ENCODE measurements around the gene NALCN. TPM values are rescaled to one million over a fixed set of nuclear protein-coding genes. Genes with fewer than 3 reads are reported as not detected.

Gene NALCN
- total and polyA plus RNA-seq, 8 donors, result 0.51 to 5.1 (median 2.0) TPM

DNA sequence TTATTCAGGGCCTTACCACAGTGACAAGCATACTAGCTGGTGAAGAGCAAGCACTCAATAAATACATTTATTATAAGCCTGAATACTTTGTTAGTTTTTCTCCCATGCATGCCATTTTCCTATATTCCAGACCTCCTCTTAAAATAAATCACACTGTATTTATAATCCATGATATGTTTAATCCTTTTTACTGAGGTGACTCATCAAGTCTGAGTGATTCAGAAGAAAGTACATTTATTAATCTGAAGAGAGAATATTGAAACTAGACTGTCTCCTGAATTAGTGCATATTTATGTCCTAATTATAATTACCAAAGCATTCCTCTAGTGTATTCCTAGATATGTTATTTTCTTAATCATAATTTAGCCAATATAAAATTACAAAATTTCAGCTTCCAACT lies 323.3 kb downstream of the NALCN start:
- ATAC-seq, result no peak

DNA sequence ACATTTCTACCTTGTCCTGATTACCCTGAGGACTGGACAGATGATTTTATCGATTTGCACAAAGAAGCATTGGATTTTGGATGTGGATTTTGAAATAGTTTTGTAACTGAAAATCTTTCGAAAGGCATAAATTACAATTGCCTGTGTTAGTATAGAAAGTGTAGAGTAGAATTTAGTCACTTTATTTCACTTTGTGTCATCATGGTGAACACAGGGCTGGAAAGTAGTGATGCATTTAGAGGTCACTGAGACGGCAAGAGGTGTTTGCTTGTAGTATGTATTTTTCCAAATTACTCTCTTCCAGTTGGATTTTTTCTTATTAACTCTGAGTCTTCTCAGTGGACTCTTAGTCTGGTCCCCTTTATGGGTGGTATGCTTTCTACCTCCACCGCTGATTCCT lies 326.0 kb downstream of the NALCN start:
- DNase-seq (no peak), ATAC-seq (no peak), FAIRE-seq (no peak)
- 83 to 87% methylated on average over 4 of the region's 4 CpGs for WGBS, 2 donors
- H3K9me3 ChIP-seq, result no peaks in the 10 kb centered on the region
- no peaks in the 10 kb centered on the region for H3K27me3 ChIP-seq
- no peaks in the 10 kb centered on the region for H3K36me3 ChIP-seq
- no peaks in the 10 kb centered on the region for H3K4me1 ChIP-seq
- TF ChIP-seq, protein P1, sequence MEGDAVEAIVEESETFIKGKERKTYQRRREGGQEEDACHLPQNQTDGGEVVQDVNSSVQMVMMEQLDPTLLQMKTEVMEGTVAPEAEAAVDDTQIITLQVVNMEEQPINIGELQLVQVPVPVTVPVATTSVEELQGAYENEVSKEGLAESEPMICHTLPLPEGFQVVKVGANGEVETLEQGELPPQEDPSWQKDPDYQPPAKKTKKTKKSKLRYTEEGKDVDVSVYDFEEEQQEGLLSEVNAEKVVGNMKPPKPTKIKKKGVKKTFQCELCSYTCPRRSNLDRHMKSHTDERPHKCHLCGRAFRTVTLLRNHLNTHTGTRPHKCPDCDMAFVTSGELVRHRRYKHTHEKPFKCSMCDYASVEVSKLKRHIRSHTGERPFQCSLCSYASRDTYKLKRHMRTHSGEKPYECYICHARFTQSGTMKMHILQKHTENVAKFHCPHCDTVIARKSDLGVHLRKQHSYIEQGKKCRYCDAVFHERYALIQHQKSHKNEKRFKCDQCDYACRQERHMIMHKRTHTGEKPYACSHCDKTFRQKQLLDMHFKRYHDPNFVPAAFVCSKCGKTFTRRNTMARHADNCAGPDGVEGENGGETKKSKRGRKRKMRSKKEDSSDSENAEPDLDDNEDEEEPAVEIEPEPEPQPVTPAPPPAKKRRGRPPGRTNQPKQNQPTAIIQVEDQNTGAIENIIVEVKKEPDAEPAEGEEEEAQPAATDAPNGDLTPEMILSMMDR (IDR thresholded peaks at IDR 0.05), result no peak
- intact Hi-C loops (cut with DNase I), result loop anchor here in 1 of 3 donors (10.0 kb wide), 1 partner anchor 365 kb away; no protein-coding TSS in a partner anchor
- H3K27ac ChIP-seq, result no peak overlapping the region
- H3K4me3 ChIP-seq, result no peak overlapping the region

More for the DNA sequence above, 323.3 kb downstream of the NALCN start:
- DNase-seq (no peak), FAIRE-seq (no peak)
- no peaks in the 10 kb centered on the region for H3K27me3 ChIP-seq
- TF ChIP-seq, protein P1 (IDR thresholded peaks at IDR 0.05), result no peak
- no peaks in the 10 kb centered on the region for H3K36me3 ChIP-seq
- no peak overlapping the region for H3K27ac ChIP-seq
- H3K4me1 ChIP-seq, result no peaks in the 10 kb centered on the region
- no peak overlapping the region for H3K4me3 ChIP-seq
- intact Hi-C loops (cut with DNase I), result loop anchor here in 1 of 3 donors (10.0 kb wide), 1 partner anchor 368 kb away; no protein-coding TSS in a partner anchor
- H3K9me3 ChIP-seq, result no peaks in the 10 kb centered on the region

DNA sequence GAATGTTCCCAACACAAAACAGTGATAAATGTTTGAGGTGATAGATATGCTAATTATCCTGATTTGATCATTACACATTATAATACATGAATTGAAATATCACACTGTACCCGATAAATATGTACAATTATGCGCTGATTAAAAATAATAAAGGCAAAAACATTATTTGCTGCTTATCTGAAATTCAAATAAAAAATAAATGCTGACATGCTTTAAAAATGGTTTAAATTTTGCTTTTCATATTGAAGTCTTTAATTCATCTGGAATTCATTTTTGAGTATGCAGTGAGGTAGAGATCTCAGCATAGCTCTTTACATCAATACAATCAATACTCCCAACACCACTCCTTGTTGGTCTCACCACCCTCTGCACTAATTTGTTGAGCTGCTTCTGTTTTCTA lies 330.8 kb downstream of the NALCN start:
- H3K27ac ChIP-seq, result no peak overlapping the region
- DNase-seq, result no peak
- H3K27me3 ChIP-seq, result no peaks in the 10 kb centered on the region
- H3K36me3 ChIP-seq, result no peaks in the 10 kb centered on the region
- no peak overlapping the region for H3K4me3 ChIP-seq
- intact Hi-C loops (cut with DNase I), result no loop called here
- no peaks in the 10 kb centered on the region for H3K4me1 ChIP-seq
- TF ChIP-seq, protein P1 (IDR thresholded peaks at IDR 0.05), result no peak
- H3K9me3 ChIP-seq, result no peaks in the 10 kb centered on the region
- no peak for FAIRE-seq
- ATAC-seq, result no peak
- 76% methylated on average over 2 of the region's 2 CpGs for WGBS, 2 donors

DNA sequence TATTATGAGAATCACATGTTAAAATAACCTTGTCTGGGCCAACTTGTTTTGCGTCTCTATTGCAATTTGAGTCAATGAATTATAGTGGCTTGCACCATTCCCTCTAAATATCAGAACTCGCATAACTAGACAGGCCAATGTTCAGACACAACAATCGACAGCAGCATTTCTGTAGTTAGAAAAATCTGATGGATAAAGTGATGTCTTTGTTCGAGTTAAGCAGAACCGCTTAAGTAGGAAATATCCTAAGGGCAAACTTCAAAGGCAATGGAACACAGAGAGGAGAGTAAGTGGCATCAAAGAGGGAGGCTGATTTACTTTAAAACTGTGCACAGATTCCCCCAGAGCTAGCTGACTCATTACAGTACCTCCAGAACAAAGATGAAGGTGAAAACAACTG lies 333.9 kb downstream of the NALCN start:
- H3K4me3 ChIP-seq, result no peak overlapping the region
- H3K36me3 ChIP-seq, result no peaks in the 10 kb centered on the region
- TF ChIP-seq, protein P1 (IDR thresholded peaks at IDR 0.05), result no peak
- ATAC-seq, result no peak
- no peaks in the 10 kb centered on the region for H3K9me3 ChIP-seq
- FAIRE-seq, result no peak
- H3K27me3 ChIP-seq, result no peaks in the 10 kb centered on the region
- no peak overlapping the region for H3K27ac ChIP-seq
- intact Hi-C loops (cut with DNase I), result no loop called here
- DNase-seq, result no peak
- H3K4me1 ChIP-seq, result no peaks in the 10 kb centered on the region
- WGBS, 2 donors, result 77 to 85% methylated on average over 5 of the region's 5 CpGs

DNA sequence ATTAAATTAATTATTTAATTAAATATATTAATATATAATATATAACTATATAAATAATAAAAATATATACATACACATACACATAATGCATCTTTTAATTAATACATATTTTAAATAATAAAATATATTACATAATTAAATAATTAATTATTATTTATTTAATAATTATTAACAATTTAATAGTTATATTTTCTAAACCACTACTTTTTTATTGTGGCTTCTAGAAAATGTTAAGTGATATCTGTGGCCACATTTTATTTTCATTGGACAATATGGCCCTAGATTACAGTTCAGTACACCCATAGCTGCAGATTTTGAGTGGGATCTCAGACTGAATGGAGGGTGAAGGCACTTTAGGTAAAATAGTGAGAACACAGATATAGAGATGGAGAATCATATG lies 335.7 kb downstream of the NALCN start:
- TF ChIP-seq, protein P1 (IDR thresholded peaks at IDR 0.05), result no peak

More for the DNA sequence above, 335.7 kb downstream of the NALCN start:
- Histone ChIP-seq H3K4me3 (no peak overlapping the region), H3K27ac (no peak overlapping the region), H3K27me3 (no peaks in the 10 kb centered on the region), H3K36me3 (no peaks in the 10 kb centered on the region), H3K4me1 (no peaks in the 10 kb centered on the region), H3K9me3 (no peaks in the 10 kb centered on the region)
- intact Hi-C loops (cut with DNase I), result no loop called here
- DNase-seq, result no peak
- ATAC-seq, result no peak
- FAIRE-seq, result no peak

Measured in pancreas (tissue), 10 donors.